ENCODE data around the gene RIPPLY2. TPM values are rescaled to one million over a fixed set of nuclear protein-coding genes. Genes with fewer than 3 reads are reported as not detected.
"Not testable (repeated sequence)": the region's sequence is repeated elsewhere in the genome, so short reads cannot be mapped to it uniquely, and the experiment has no call there.

Gene RIPPLY2
- total and polyA plus RNA-seq, 12 donors: 0.53 to 2.7 (median 0.83) TPM; not detected in 5

DNA sequence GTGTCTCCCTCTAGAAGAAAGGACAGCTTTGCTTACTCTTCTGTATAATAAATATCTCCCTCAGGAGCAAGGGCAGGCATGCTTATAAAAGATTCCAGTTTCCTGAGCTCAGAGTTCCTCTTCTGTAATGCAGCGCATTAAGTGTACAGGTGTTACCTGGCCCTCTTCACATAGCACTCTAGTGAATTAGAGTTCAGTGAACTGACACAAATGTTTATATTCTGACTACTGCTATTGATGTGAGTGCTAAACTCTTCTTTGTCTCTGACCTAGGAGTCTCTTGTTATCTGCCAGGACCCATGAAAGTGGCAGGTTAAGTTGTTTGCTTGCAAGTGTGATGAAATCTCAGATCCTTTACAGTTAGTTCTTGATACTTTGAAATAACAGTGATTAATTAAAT lies 39.9 kb downstream of the RIPPLY2 start:
- peaks cover 0 to 5% of the 10 kb centered on the region in 2 donors for H3K4me1 ChIP-seq (replicated peaks in 1 of 2)
- H3K4me3 ChIP-seq: no peak overlapping the region
- no peaks in the 10 kb centered on the region for H3K36me3 ChIP-seq (replicated peaks in 1 of 2)
- DNase-seq: no peak
- intact Hi-C loops (cut with DNase I): no loop called here
- 88 to 98% (median 94%) methylated on average over 1 of the region's 1 CpG for WGBS, 4 donors
- TF ChIP-seq CTCF (IDR thresholded peaks at IDR 0.05): no peak
- TF ChIP-seq POLR2A (IDR thresholded peaks at IDR 0.05): no peak
- no peaks in the 10 kb centered on the region for H3K27me3 ChIP-seq
- no peak overlapping the region for H3K27ac ChIP-seq
- no peaks in the 10 kb centered on the region for H3K9me3 ChIP-seq (replicated peaks in 1 of 3)

GRCh38 chr6:83897094-83897493 lies 43.9 kb downstream of the RIPPLY2 start:
- intact Hi-C loops (cut with DNase I); H3K27ac ChIP-seq; DNase-seq; H3K4me1 ChIP-seq (replicated peaks in 1 of 2); H3K4me3 ChIP-seq; H3K9me3 ChIP-seq (replicated peaks in 1 of 3); H3K36me3 ChIP-seq (replicated peaks in 1 of 2); H3K27me3 ChIP-seq: not testable (repeated sequence)
- WGBS, 4 donors: 96 to 100% methylated on average over 1 to 2 of the region's 2 CpGs; no CpG with 5 or more reads in 2 of the 4 donors

- Histone ChIP-seq H3K4me1 (replicated peaks in 1 of 2) (no peaks in the 10 kb centered on the region), H3K27ac (no peak overlapping the region), H3K9me3 (replicated peaks in 1 of 3) (peaks cover 0 to 6% (median 4%) of the 10 kb centered on the region in 3 donors), H3K36me3 (replicated peaks in 1 of 2) (no peaks in the 10 kb centered on the region), H3K27me3 (no peaks in the 10 kb centered on the region), H3K4me3 (no peak overlapping the region)
- intact Hi-C loops (cut with DNase I): no loop called here
- no peak for DNase-seq
- 68 to 87% (median 77%) methylated on average over 1 of the region's 1 CpG for WGBS, 4 donors
- TF ChIP-seq POLR2A (IDR thresholded peaks at IDR 0.05) (no peak), CTCF (IDR thresholded peaks at IDR 0.05) (no peak)
These were observed 48.5 kb downstream of the RIPPLY2 start for GRCh38 chr6:83901624-83902023.

DNA sequence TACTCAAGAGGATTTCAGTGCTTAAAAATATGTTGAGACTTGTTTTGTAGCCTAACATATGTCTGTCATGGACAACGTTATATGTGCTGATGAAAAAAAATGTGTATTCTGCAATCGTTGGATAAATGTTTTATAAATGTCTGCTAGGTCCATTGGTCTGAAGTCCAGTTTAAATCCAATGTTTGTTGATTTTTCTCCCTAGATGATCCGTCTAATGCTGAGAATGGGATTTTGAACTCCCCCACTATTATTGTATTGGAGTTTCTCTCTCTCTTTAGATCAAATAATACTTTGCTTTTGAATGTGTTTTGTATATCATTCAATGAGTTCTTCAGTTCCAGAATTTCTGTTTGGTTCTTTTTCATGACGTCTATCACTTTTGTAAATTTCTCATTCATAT lies 51.2 kb downstream of the RIPPLY2 start:
- H3K27me3 ChIP-seq: no peaks in the 10 kb centered on the region
- no peaks in the 10 kb centered on the region for H3K36me3 ChIP-seq (replicated peaks in 1 of 2)
- H3K9me3 ChIP-seq (replicated peaks in 1 of 3): peaks cover 0 to 6% (median 4%) of the 10 kb centered on the region in 3 donors
- TF ChIP-seq CTCF (IDR thresholded peaks at IDR 0.05) (no peak), POLR2A (IDR thresholded peaks at IDR 0.05) (no peak)
- DNase-seq: no peak
- 91 to 95% (median 94%) methylated on average over 4 of the region's 4 CpGs for WGBS, 4 donors
- no peak overlapping the region for H3K27ac ChIP-seq
- no peaks in the 10 kb centered on the region for H3K4me1 ChIP-seq (replicated peaks in 1 of 2)
- intact Hi-C loops (cut with DNase I): no loop called here
- H3K4me3 ChIP-seq: no peak overlapping the region

DNA sequence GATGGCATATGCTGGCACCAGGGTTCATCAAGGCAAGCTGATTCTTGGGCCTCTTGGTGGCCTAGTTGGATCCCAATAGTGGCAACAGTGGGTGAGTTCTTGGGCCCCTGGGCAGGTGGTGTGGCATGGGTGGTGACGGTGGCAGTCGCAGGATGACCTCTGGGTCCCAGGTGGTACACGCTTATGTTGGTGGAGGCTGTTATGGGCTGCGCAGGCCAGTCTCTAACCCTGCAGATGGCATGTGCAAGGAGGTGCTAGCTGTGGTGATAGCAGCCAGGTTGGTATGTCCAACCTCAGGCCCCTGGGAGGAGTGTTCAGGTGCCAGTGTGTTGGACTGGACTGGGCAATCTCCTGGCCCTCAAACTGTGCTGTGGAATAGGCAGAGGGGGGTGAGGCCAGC lies 52.5 kb downstream of the RIPPLY2 start:
- intact Hi-C loops (cut with DNase I): no loop called here
- Histone ChIP-seq H3K27ac (no peak overlapping the region), H3K4me1 (replicated peaks in 1 of 2) (no peaks in the 10 kb centered on the region), H3K27me3 (no peaks in the 10 kb centered on the region), H3K4me3 (no peak overlapping the region), H3K9me3 (replicated peaks in 1 of 3) (peaks cover 0 to 6% (median 4%) of the 10 kb centered on the region in 3 donors), H3K36me3 (replicated peaks in 1 of 2) (no peaks in the 10 kb centered on the region)
- 95 to 100% (median 97%) methylated on average over 2 to 4 of the region's 4 CpGs; no CpG with 5 or more reads in 1 of the 4 donors for WGBS, 4 donors
- no peak for DNase-seq
- TF ChIP-seq POLR2A (IDR thresholded peaks at IDR 0.05) (no peak), CTCF (IDR thresholded peaks at IDR 0.05) (no peak)

Measured in adrenal gland (tissue), 12 donors.